GM21367 (cell line): ENCODE results near the gene TLR1.
"Not testable (repeated sequence)": the region's sequence is repeated elsewhere in the genome, so short reads cannot be mapped to it uniquely, and the experiment has no call there.

ENCODE experiments used
- ATAC-seq: cut with Tn5 transposase; IDR thresholded peaks from one replicate; pipeline ENCODE4 v1.9.1; 2021; ENCODE audit not compliant: unreplicated experiment

The TLR1 gene

GRCh38 chr4:38806251-38806650 is 1.7 kb upstream of the TLR1 start:
- ATAC-seq = not testable (repeated sequence)

DNA sequence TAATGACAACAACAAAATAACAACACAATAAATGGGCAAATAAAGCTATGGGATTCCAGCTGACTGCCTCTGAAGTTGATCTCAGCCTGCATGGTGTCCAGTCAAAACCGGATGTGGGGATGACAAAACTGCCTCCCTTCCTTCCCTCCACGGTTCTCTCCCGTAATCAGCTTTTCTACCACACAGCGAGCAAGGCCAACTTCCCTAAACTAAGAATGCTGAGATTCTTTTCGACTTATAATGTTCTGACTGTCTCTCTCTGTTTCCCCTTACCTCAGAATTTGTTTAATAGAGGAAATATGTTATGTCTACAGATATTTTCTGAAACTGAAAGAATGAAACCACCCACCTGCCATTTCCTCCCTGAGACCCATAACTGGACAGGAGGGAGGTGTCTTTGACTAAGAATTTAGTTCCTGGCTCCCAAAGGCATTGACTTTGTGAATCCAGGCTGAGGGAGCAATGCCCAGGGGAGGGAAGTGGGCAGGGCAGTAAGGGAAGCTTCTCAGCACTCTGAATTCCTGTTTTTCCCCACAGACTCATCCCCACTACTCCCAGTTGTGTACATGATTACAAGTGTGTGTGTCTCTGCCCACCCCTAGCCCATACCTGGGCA is 1.0 kb upstream of the TLR1 start:
- ATAC-seq = peak; percentile 75

- peak; percentile 43 for ATAC-seq
These were observed 548 bp downstream of the TLR1 start for GRCh38 chr4:38803833-38804653.

DNA sequence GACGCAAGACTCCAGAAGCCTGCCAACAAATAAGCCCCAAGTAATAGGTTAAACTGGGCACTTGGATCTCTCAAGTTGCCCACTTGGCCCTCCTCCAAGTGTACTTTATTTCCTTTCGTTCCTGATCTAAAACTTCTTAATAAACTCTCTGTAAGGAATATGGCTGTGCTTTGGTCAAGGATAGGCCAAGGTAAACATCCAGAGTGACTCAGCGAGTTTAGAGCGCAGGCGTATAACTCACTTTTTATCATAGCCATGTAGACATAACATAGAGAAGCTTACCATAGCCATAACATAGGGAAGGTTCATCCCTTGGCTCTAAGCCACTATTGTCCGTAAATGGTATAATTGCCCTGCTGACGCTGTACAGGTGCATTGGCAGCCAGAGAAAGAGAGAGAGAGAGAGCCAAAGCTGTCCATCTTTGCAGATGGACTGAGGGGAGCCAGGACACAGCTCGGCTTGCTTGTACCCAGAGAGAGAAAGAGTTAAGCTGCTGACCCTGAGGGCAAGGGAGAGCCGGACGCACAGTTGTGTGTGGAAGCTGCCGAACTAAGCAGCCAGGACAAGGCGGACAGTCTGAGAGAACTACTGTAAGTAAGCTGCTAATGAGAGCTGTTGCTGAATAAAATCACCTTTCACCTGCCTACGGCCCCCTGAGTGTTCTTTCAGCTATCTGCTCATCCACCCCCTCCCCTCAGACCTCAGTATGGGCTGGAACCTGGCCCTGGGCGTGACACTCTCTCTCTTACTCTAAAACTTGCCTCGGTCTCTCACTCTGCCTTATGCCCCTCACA is 1.8 kb downstream of the TLR1 start:
- ATAC-seq = no peak

DNA sequence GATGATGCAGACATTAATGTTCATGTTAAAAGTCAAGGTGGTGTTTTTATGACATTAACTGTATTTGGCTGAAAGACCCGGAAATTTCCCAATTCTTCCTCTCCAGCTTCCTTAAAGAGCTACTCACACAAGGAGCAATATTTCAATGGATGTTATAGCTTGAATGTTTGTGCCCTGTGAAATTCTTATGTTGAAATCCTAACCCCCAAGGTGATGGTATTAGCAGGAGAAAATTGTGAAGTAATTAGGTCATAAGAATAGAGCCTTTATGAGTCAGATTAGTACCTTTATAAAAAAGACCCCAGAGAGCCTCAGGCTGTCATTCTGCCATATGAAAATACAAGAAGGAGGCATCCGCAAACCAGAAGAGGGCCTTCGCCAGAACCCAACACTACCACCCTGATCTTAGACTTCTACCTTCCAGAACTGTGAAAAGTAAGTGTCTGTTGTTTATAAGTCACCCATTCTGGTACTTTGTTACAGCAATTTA is 3.6 kb downstream of the TLR1 start:
- no peak for ATAC-seq

- no peak for ATAC-seq
These were observed 4.2 kb downstream of the TLR1 start for GRCh38 chr4:38800366-38800765.

GRCh38 chr4:38795087-38795486 is 9.5 kb downstream of the TLR1 start:
- ATAC-seq = no peak

- ATAC-seq = no peak
These were observed 10.5 kb downstream of the TLR1 start for GRCh38 chr4:38794051-38794450.

- ATAC-seq = no peak
These were observed 13.6 kb downstream of the TLR1 start for GRCh38 chr4:38791010-38791409.

- no peak for ATAC-seq
These were observed 16.3 kb downstream of the TLR1 start for GRCh38 chr4:38788317-38788716.

- no peak for ATAC-seq
These were observed 16.9 kb downstream of the TLR1 start for GRCh38 chr4:38787693-38788092.

- peak; percentile 51 for ATAC-seq
These were observed 18.6 kb downstream of the TLR1 start for GRCh38 chr4:38785901-38786402.

- no peak for ATAC-seq
These were observed 19.4 kb downstream of the TLR1 start for GRCh38 chr4:38785041-38785790.

- no peak for ATAC-seq
These were observed 20.4 kb downstream of the TLR1 start for GRCh38 chr4:38784141-38784540.

- no peak for ATAC-seq
These were observed 21.5 kb downstream of the TLR1 start for GRCh38 chr4:38783109-38783460.

DNA sequence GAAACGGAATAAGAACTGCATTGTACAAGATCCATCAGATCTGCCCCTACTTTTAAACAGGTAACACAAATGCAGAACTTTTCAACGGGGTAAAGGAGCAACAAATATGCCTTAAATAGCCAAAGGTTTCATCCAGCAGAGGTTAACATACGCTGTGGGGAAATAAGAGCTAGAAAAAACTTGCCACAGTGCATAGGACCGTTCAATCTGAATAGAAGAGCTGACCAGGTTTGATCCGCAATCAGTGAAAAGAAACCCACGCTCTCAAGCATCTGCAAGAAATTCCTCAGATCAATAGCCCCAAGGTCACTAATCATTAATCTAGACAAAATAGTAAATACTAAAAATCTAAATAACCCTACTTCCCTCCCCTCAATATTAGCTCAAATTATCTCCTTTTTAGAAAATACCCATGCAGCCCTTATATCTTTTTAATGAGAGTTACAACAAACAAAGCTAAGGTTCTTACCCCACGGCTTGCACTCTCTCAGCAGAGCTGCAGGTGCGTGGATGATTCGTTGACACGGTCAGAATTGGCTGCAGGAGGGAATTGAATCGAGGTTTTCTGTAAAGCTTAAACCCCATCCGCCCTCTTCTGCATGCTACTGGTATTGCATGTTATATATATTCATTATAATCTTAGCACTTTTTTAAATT is 22.0 kb downstream of the TLR1 start, which contains the start of gene TLR10:
Gene TLR10, minus strand, starts transcription at position 539 of the 657 bp plus-strand sequence. CDS start 7,400 bp downstream, outside the sequence.
- peak; percentile 58 for ATAC-seq

- ATAC-seq = no peak
These were observed 22.7 kb downstream of the TLR1 start for GRCh38 chr4:38781854-38782261.

DNA sequence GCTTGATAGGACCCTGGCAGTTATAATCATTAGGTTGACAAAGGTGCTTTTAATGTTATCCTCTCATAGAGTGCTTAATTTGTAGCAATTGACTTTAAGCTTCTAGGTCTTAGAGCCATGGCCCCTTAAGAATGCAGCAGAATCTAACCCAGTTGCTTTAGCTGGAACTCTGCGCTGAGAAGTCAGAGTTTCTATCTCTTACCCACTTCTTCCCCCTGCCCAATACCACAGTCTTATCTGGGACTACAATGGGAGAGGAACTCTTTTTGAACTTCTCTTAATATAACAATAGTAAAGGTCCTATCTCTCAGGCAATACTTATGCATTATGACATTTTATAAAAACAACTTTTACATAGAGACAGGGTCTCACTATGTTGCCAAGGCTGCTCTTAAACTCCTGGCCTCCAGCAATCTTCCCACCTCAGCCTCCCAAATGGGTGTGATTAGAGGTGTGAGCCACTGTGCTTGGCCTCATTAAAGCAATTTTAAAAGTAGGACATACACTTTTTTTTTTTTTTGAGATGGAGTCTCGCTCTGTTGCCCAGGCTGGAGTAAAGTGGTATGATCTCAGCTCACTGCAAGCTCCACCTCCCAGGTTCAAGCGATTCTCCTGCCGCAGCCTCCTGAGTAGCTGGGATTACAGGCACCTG is 23.6 kb downstream of the TLR1 start:
- no peak for ATAC-seq

- ATAC-seq = no peak
These were observed 24.8 kb downstream of the TLR1 start for GRCh38 chr4:38779790-38780189.

GRCh38 chr4:38777925-38778324 is 26.7 kb downstream of the TLR1 start:
- ATAC-seq = not testable (repeated sequence)
